LNCAP (cell line): Measurements from ENCODE around the gene CCDC197.

Source experiments
- TF ChIP-seq, protein P1 (sequence below): fragments of 450-650 bp; IDR thresholded peaks from 2 replicates; pipeline ENCODE4 v1.5.1; 2017; ENCODE audit warnings: mild to moderate bottlenecking

Gene CCDC197

DNA sequence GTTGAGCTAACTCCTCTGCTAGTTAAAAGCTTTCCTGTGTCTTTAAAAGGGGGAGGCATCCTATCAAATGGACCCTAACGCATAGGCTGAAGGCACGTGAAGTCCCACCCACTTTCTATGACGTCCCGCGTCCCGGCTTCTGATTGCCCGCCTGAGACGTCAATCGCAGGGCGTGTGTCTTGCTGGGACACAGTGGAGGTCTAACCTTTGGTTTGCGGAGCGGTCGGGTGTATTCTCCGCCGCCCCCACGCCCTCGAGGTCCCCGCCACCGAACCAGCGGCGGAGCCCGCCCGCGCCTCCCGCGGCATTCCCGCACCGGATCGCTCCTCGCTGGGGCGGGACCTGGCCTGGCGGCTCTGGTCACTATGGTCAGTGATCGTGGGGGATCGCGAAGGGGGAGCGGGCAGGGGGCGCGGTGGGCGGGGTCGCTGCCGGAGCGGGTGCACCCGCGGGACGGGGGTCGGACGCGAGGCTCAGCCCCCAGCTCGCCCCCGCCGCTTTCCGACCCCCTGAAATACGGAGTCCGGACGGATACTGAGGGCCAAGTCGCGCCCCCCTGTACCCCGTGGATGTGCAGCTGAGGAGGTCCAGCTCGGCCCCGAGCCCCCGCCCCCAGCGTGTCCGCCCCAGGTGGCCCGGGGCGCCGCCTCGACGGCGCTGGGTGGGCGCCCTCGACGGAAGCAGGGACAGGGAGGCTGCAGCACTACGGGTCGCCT, 29.2 kb downstream of the CCDC197 start, which contains the start of gene OTUB2:
TSS of gene OTUB2 (plus strand) at position 168 of the 716 bp plus-strand sequence. CDS start at position 366, 198 bp downstream.
- TF ChIP-seq, protein P1, sequence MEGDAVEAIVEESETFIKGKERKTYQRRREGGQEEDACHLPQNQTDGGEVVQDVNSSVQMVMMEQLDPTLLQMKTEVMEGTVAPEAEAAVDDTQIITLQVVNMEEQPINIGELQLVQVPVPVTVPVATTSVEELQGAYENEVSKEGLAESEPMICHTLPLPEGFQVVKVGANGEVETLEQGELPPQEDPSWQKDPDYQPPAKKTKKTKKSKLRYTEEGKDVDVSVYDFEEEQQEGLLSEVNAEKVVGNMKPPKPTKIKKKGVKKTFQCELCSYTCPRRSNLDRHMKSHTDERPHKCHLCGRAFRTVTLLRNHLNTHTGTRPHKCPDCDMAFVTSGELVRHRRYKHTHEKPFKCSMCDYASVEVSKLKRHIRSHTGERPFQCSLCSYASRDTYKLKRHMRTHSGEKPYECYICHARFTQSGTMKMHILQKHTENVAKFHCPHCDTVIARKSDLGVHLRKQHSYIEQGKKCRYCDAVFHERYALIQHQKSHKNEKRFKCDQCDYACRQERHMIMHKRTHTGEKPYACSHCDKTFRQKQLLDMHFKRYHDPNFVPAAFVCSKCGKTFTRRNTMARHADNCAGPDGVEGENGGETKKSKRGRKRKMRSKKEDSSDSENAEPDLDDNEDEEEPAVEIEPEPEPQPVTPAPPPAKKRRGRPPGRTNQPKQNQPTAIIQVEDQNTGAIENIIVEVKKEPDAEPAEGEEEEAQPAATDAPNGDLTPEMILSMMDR: no peak

DNA sequence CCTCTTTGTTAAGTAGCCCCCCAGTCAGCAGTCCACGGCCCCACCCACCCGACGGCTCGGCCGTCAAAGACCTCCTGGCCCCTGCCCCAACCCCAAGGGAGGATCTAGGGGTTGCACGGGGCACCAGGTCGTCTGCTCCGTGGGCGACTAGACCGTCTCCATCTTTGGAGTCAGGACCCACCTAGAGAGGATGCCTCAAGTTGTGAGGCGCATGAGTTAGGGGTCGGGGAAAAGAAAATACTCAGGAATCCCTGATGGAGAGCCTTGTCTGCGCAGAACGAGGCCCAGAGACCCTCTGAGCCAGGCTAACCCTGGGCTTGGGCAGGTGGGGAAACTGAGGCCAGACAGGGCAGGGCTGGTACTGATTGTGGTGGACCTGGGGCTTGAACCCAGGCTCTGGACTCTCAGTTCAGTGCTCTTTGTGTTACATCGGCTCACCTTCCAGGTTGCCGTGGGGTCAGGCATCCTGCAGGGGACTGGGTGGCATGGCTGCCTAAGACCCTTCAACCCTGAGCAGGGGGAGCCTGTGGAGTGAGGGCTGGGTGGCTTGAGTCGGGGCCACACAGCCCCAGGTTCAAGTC, 29.9 kb downstream of the CCDC197 start:
- TF ChIP-seq, protein P1: no peak

DNA sequence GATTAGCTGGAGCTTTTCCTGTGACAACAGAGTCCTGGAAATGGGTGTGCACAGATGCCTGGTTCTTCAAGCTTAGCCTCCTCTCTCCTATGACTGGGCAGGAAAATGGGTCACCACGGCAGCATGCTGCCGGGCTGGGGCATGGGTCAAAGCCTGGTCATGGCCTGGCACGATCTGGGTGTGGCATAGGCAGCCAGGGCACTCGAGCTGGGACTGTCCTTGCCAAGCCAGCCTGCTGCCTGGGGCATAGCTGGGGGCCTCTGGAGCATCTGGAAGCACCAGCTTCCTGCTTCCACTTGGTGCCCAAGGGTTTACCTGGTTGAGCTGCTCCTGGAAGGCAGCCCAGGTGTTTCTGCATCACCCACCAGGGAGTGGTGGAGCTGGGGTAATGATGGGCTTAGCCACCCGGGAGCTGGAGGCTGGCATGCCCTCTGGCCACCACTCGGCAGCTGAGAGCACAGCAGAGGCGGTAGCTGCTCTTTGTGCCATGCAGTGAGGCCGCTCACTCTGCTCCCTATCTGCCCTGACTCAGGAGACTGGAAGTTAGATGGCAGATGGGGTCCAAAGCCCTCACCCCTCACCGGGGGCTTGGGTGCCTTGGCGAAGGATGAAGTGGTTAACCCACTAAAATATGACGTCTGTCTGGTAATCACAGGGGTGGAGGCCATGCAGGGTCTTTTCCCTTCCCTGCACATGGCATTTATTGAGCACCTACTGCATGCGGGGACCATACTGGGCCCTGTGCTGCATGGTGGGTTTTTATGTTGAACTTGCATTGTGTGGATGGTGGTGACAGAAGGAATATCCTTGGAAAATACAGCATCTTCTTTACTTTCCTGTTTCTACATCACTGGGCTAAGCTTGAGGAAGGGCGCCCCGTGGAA, 30.7 kb downstream of the CCDC197 start:
- TF ChIP-seq, protein P1: no peak

DNA sequence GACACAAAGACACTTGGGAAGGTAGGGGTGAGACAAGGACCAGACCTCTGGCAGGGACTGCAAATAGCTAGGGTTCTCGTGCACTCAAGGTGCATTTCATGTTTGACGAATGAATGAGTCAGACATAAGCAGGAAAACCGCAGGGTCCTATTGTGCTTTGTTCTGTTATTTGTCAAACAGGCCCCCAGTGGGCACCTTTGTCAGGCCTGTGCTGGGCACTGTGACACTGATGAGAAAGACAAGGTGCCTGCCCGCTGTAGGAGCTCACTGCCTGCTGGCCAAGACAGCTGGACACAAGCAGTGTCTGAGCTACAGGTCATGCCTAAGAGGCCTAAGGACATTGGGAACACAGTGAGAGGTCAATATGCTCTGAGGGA, 31.3 kb downstream of the CCDC197 start:
- TF ChIP-seq, protein P1: no peak

DNA sequence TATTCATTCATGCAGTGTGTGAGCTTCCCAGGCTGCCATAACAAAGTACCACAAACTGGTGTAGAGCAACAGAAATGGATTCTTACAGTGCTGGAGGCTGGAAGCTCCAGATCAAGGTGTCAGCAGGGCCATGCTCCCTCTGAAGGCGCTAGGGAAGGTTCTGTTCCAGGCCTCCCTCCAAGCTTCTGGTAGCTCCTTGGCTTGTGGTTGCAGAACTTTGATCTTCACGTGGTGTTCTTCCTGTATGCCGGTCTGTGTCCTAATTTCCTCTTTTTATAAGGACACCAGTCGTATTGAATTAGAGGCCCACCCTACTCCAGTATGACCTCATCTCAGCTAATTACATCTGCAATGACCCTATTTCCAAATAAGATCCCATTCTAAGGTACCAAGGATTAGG, 32.2 kb downstream of the CCDC197 start:
- TF ChIP-seq, protein P1: no peak

DNA sequence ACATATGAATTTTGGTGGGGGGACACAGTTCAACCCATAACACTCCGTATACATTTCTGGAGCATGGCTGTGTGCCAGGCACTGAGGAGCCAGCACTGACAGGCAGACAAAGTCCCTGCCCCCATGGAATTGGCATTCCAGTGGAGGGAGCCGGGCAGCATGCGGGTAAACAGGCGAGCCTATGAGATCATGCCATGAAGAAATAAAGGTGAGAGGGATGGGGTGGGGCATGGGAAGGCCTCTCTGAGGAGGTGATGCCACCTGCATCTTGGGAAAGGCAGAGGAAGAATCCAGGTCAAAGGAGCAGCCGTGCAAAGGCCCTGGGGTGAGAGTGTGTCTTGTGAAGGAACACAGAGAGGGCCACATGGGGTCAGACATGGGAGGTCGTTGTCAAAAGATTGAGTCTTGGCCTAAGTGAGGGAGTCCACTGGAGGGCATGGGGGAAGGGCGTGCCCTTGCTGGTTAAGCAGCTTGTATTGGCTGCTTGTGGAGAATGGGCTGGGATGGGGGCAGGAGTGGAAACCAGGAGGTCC, 32.6 kb downstream of the CCDC197 start:
- TF ChIP-seq, protein P1: no peak

DNA sequence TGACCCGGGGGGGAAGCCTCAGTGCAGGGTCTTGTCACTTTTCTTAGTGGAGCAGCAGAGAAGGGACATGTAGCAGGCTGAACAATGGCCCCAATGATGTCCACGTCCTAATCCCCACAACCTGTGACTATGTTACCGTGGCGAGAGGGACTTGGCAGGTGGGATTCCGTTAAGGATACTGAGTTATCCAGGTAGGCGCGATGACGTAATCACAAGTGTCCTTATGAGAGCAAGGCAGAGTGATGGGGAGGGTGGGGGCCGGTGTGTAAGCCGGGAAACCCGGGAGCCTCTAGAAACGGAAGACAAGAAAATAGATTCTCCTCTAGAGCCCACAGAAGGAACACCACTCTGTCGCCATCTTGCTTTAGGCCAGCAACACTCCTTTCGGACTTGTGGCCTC, 33.5 kb downstream of the CCDC197 start:
- TF ChIP-seq, protein P1: no peak
